ENCODE results near the gene HIC2.
"Not testable (repeated sequence)": the region's sequence is repeated elsewhere in the genome, so short reads cannot be mapped to it uniquely, and the experiment has no call there.

HIC2 gene

GRCh38 chr22:21417227-21417746, at the start of gene HIC2:
TSS of gene HIC2 (plus strand) at chr22:21417371. CDS start at chr22:21442832, 25,461 bp downstream.
- CTCF ChIA-PET; POLR2A ChIA-PET; DNase-seq (ENCODE audit: extremely low spot score): not testable (repeated sequence)

GRCh38 chr22:21368603-21369310, 48.4 kb upstream of the HIC2 start:
- POLR2A ChIA-PET: not testable (repeated sequence)

GRCh38 chr22:21375880-21376279, 41.3 kb upstream of the HIC2 start:
- DNase-seq (ENCODE audit: extremely low spot score); POLR2A ChIA-PET; CTCF ChIA-PET: not testable (repeated sequence)

More at GRCh38 chr22:21368603-21369310, 48.4 kb upstream of the HIC2 start:
- DNase-seq (ENCODE audit: extremely low spot score); CTCF ChIA-PET: not testable (repeated sequence)

GRCh38 chr22:21383701-21384467, 33.3 kb upstream of the HIC2 start, which contains the start of gene RIMBP3B:
TSS of gene RIMBP3B (plus strand) at chr22:21383751. CDS start at chr22:21383859, 108 bp downstream.
- DNase-seq (ENCODE audit: extremely low spot score); CTCF ChIA-PET; POLR2A ChIA-PET: not testable (repeated sequence)

- CTCF ChIA-PET; POLR2A ChIA-PET; DNase-seq (ENCODE audit: extremely low spot score): not testable (repeated sequence)
Observed at GRCh38 chr22:21384468-21385357, 32.5 kb upstream of the HIC2 start.

- DNase-seq (ENCODE audit: extremely low spot score); POLR2A ChIA-PET; CTCF ChIA-PET: not testable (repeated sequence)
Observed at GRCh38 chr22:21389480-21389879, 27.7 kb upstream of the HIC2 start.

GRCh38 chr22:21390013-21390412, 27.2 kb upstream of the HIC2 start:
- CTCF ChIA-PET; DNase-seq (ENCODE audit: extremely low spot score); POLR2A ChIA-PET: not testable (repeated sequence)

GRCh38 chr22:21394613-21395012, 22.6 kb upstream of the HIC2 start:
- POLR2A ChIA-PET; CTCF ChIA-PET; DNase-seq (ENCODE audit: extremely low spot score): not testable (repeated sequence)

GRCh38 chr22:21401197-21401969, 15.8 kb upstream of the HIC2 start:
- DNase-seq (ENCODE audit: extremely low spot score); POLR2A ChIA-PET; CTCF ChIA-PET: not testable (repeated sequence)

- CTCF ChIA-PET; DNase-seq (ENCODE audit: extremely low spot score); POLR2A ChIA-PET: not testable (repeated sequence)
Observed at GRCh38 chr22:21402763-21403314, 14.3 kb upstream of the HIC2 start.

GRCh38 chr22:21407139-21407538, 10.0 kb upstream of the HIC2 start:
- POLR2A ChIA-PET; CTCF ChIA-PET; DNase-seq (ENCODE audit: extremely low spot score): not testable (repeated sequence)

GRCh38 chr22:21407792-21408191, 9.4 kb upstream of the HIC2 start:
- DNase-seq (ENCODE audit: extremely low spot score); CTCF ChIA-PET; POLR2A ChIA-PET: not testable (repeated sequence)

GRCh38 chr22:21416375-21416774, 796 bp upstream of the HIC2 start:
- CTCF ChIA-PET; POLR2A ChIA-PET; DNase-seq (ENCODE audit: extremely low spot score): not testable (repeated sequence)

- CTCF ChIA-PET; DNase-seq (ENCODE audit: extremely low spot score); POLR2A ChIA-PET: not testable (repeated sequence)
Observed at GRCh38 chr22:21417853-21418252, 682 bp downstream of the HIC2 start.

- POLR2A ChIA-PET; DNase-seq (ENCODE audit: extremely low spot score); CTCF ChIA-PET: not testable (repeated sequence)
Observed at GRCh38 chr22:21418974-21419638, 1.9 kb downstream of the HIC2 start.

- DNase-seq (ENCODE audit: extremely low spot score); CTCF ChIA-PET; POLR2A ChIA-PET: not testable (repeated sequence)
Observed at GRCh38 chr22:21420180-21420763, 3.1 kb downstream of the HIC2 start.
